HG03039 (cell line): Measurements from ENCODE around the gene NIBAN1.
"Not testable (repeated sequence)": the region's sequence is repeated elsewhere in the genome, so short reads cannot be mapped to it uniquely, and the experiment has no call there.

Source experiments
- ATAC-seq: cut with Tn5 transposase; IDR thresholded peaks from one replicate; pipeline ENCODE4 v1.9.1; 2021; ENCODE audit warnings: mild to moderate bottlenecking, moderate library complexity; ENCODE audit not compliant: unreplicated experiment

Gene NIBAN1

GRCh38 chr1:184974056-184974836 lies at the start of gene NIBAN1:
TSS of gene NIBAN1 (minus strand) at chr1:184974508. CDS start at chr1:184974356, 152 bp downstream.
- peak; percentile 61 for ATAC-seq

GRCh38 chr1:185017966-185018365 lies 43.7 kb upstream of the NIBAN1 start:
- ATAC-seq: no peak

GRCh38 chr1:185017338-185017737 lies 43.0 kb upstream of the NIBAN1 start:
- ATAC-seq: no peak

- ATAC-seq: no peak
These were observed 42.6 kb upstream of the NIBAN1 start for GRCh38 chr1:185016880-185017279.

- no peak for ATAC-seq
These were observed 41.3 kb upstream of the NIBAN1 start for GRCh38 chr1:185015631-185016030.

- no peak for ATAC-seq
These were observed 40.6 kb upstream of the NIBAN1 start for GRCh38 chr1:185014941-185015340.

- no peak for ATAC-seq
These were observed 36.1 kb upstream of the NIBAN1 start for GRCh38 chr1:185010361-185010760.

- no peak for ATAC-seq
These were observed 34.5 kb upstream of the NIBAN1 start for GRCh38 chr1:185008838-185009237.

- not testable (repeated sequence) for ATAC-seq
These were observed 27.1 kb upstream of the NIBAN1 start for GRCh38 chr1:185001312-185001880.

- ATAC-seq: not testable (repeated sequence)
These were observed 25.7 kb upstream of the NIBAN1 start for GRCh38 chr1:184999974-185000373.

- no peak for ATAC-seq
These were observed 20.0 kb upstream of the NIBAN1 start for GRCh38 chr1:184994301-184994700.

- ATAC-seq: no peak
These were observed 18.0 kb upstream of the NIBAN1 start for GRCh38 chr1:184992271-184992670.

- no peak for ATAC-seq
These were observed 15.9 kb upstream of the NIBAN1 start for GRCh38 chr1:184990204-184990603.

GRCh38 chr1:184988506-184988905 lies 14.2 kb upstream of the NIBAN1 start:
- ATAC-seq: no peak

GRCh38 chr1:184987696-184988095 lies 13.4 kb upstream of the NIBAN1 start:
- ATAC-seq: no peak

- no peak for ATAC-seq
These were observed 11.9 kb upstream of the NIBAN1 start for GRCh38 chr1:184986250-184986649.

GRCh38 chr1:184982002-184982954 lies 8.0 kb upstream of the NIBAN1 start:
- peak; percentile 96 for ATAC-seq

GRCh38 chr1:184980726-184981125 lies 6.4 kb upstream of the NIBAN1 start:
- ATAC-seq: no peak

- ATAC-seq: no peak
These were observed 1.0 kb upstream of the NIBAN1 start for GRCh38 chr1:184975208-184975870.

- no peak for ATAC-seq
These were observed 468 bp upstream of the NIBAN1 start for GRCh38 chr1:184974837-184975115.
